K562 (cell line): Measurements from ENCODE around the gene ZNF586. TPM values are rescaled to one million over a fixed set of nuclear protein-coding genes. Genes with fewer than 3 reads are reported as not detected.

ENCODE experiments used
- CBX3 ChIP-seq, 2 experiments: IDR thresholded peaks; 1 replicate in 1 of 2; 2 replicates in 1 of 2; pipeline ENCODE4 v1.6.1; 2012; ENCODE audit warnings: inconsistent platforms in 2 of 2, low read length in 2 of 2, borderline replicate concordance in 1 of 2, control low read depth in 1 of 2
- EZH2 ChIP-seq: IDR thresholded peaks from 2 replicates; pipeline ENCODE4 v1.6.1; 2012; ENCODE audit warnings: low read depth, mild to moderate bottlenecking, inconsistent platforms, low read length, borderline replicate concordance
- GMEB1 ChIP-seq: fragments of 250-450 bp; sonication (Bioruptor Pico); IDR thresholded peaks from 2 replicates; pipeline ENCODE4 v1.4.0; 2020; ENCODE audit warnings: mild to moderate bottlenecking
- MAFG ChIP-seq: fragments of 450-650 bp; conservative IDR thresholded peaks from 2 replicates; pipeline ENCODE4 v1.6.1; 2016; ENCODE audit warnings: missing genetic modification characterization, missing compliant biosample characterization
- MAFK ChIP-seq: IDR thresholded peaks from 2 replicates; pipeline ENCODE4 v1.6.1; 2011; ENCODE audit warnings: low read length, improper control_type of control experiment
- MLX ChIP-seq, 2 experiments: fragments of 450-650 bp in 1 of 2; sonication (generic) in 1 of 2; formaldehyde crosslinking; conservative IDR thresholded peaks; 2 replicates each; pipeline versions ENCODE4 v1.4.0 to v1.8.1; 2020 to 2022; ENCODE audit warnings: mild to moderate bottlenecking in 1 of 2, missing genetic modification reagents in 1 of 2
- MXD1 ChIP-seq: fragments of 250-450 bp; sonication (Bioruptor Pico); IDR thresholded peaks from 2 replicates; pipeline ENCODE4 v1.8.0; 2021; ENCODE audit warnings: borderline replicate concordance, mild to moderate bottlenecking, moderate library complexity; ENCODE audit not compliant: poor library complexity, severe bottlenecking
- RAD21 ChIP-seq, 2 experiments: fragments of 250-450 bp in 1 of 2; fragments of 450-650 bp in 1 of 2; sonication (Bioruptor Pico) in 1 of 2; formaldehyde crosslinking in 1 of 2; IDR thresholded peaks in 1 of 2; conservative IDR thresholded peaks in 1 of 2; 2 replicates each; pipeline versions ENCODE4 v1.4.0 to v1.8.0; 2020 to 2022; ENCODE audit warnings: mild to moderate bottlenecking in 2 of 2, moderate library complexity in 1 of 2
- RBM22 ChIP-seq: fragments of 200-400 bp; formaldehyde crosslinking; IDR thresholded peaks from 2 replicates; pipeline ENCODE4 v1.6.1; 2018; ENCODE audit warnings: low read length, low read depth; ENCODE audit not compliant: poor library complexity, severe bottlenecking
- RFX7 ChIP-seq: fragments of 250-450 bp; sonication (Bioruptor Pico); IDR thresholded peaks from 2 replicates; pipeline ENCODE4 v1.5.1; 2021; ENCODE audit warnings: mild to moderate bottlenecking
- SP2 ChIP-seq: IDR thresholded peaks from 2 replicates; pipeline ENCODE4 v1.6.1; 2011; ENCODE audit warnings: mild to moderate bottlenecking, low read depth, low read length, moderate library complexity; ENCODE audit not compliant: poor library complexity, severe bottlenecking; ENCODE audit errors: extremely low read depth
- TAF1 ChIP-seq: IDR thresholded peaks from 2 replicates; pipeline ENCODE4 v1.6.1; 2011; ENCODE audit warnings: mild to moderate bottlenecking, low read length, moderate library complexity; ENCODE audit not compliant: insufficient read depth, control insufficient read depth, severe bottlenecking; ENCODE audit errors: extremely low read depth
- TARDBP ChIP-seq: fragments of 450-650 bp; IDR thresholded peaks from 2 replicates; pipeline ENCODE4 v1.6.1; 2016
- THRA ChIP-seq: fragments of 450-650 bp; IDR thresholded peaks from 2 replicates; pipeline ENCODE4 v1.6.1; 2017; ENCODE audit warnings: mild to moderate bottlenecking, moderate library complexity
- USF2 ChIP-seq: sonication (generic); formaldehyde crosslinking; IDR thresholded peaks from 2 replicates; pipeline ENCODE4 v1.5.0; 2020; ENCODE audit warnings: missing genetic modification reagents
- ZBTB9 ChIP-seq: fragments of 450-650 bp; formaldehyde crosslinking; IDR thresholded peaks from 2 replicates; pipeline ENCODE4 v1.4.0; 2020; ENCODE audit warnings: mild to moderate bottlenecking, moderate library complexity
- ZNF282 ChIP-seq: sonication (generic); formaldehyde crosslinking; IDR thresholded peaks from 2 replicates; pipeline ENCODE4 v1.8.1; 2023; ENCODE audit warnings: missing genetic modification reagents
- ZNF561 ChIP-seq: fragments of 450-650 bp; formaldehyde crosslinking; conservative IDR thresholded peaks from 2 replicates; pipeline ENCODE4 v1.4.0; 2020; ENCODE audit warnings: mild to moderate bottlenecking, moderate library complexity
- ZNF57 ChIP-seq: fragments of 450-650 bp; formaldehyde crosslinking; IDR thresholded peaks from 2 replicates; pipeline ENCODE4 v1.4.0; 2020; ENCODE audit warnings: mild to moderate bottlenecking, moderate library complexity
- polyA plus RNA-seq, 8 experiments: library from polyadenylated mRNA; depleted of rRNA in 4 of 8; stranded (reverse) in 5 of 8; unstranded in 3 of 8; fragments of >200 nt; fragmentation: Nextera tagmentation in 2 of 8; fragmentation: Illumina TruSeq in 1 of 8; extraction: Ambion mirVana in 2 of 8; extraction: Trizol in 1 of 8; gene quantifications; 2 replicates each; pipeline versions ENCODE4 v1.2.1 to v1.2.3, GENCODE V29; 2011 to 2014; ENCODE audit warnings: inconsistent platforms in 1 of 8, missing spikeins in 1 of 8
- total RNA-seq, 7 experiments: library from RNA; depleted of rRNA in 6 of 7; stranded (reverse); fragments of >200 nt in 6 of 7; fragmentation: Illumina TruSeq in 2 of 7; extraction: Trizol in 2 of 7; gene quantifications; 2 replicates each; pipeline versions ENCODE4 v1.2.1 to v1.2.3, GENCODE V29; 2011 to 2021; ENCODE audit warnings: low replicate concordance in 1 of 7

ZNF586 gene
- total and polyA plus RNA-seq, 9 of the 15 experiments (the other 6 are each of a cell fraction or from before 2014, with no cell fraction given), result 2.5 to 12.6 (median 8.4) TPM

GRCh38 chr19:57746580-57747471, 22.6 kb upstream of the ZNF586 start, which contains the start of gene ZNF776 (continued):
- no peak for TF ChIP-seq MAFG (tag)
- TF ChIP-seq USF2, result no peak
- TF ChIP-seq CBX3 (IDR thresholded peaks at IDR 0.05; ENCODE audit: borderline replicate concordance in 1 of 2, low read length in 2 of 2), result no peak
- TF ChIP-seq THRA, result no peak
- TF ChIP-seq RAD21 (CRISPR knock-in tag; conservative IDR thresholded peaks at IDR 0.05 in 1 of 2, IDR thresholded peaks at IDR 0.05 in 1 of 2), result no peak
- TF ChIP-seq ZNF57 (CRISPR knock-in tag), result no peak
- no peak for TF ChIP-seq ZNF282 (CRISPR knock-in tag)
- TF ChIP-seq RBM22, result no peak
- TF ChIP-seq EZH2, result no peak
- no peak for TF ChIP-seq TARDBP
- TF ChIP-seq MLX (CRISPR knock-in tag; conservative IDR thresholded peaks at IDR 0.05), result no peak
- peak; percentile 49; the same call in 1 of the 2 replicates for TF ChIP-seq GMEB1 (CRISPR knock-in tag)
- TF ChIP-seq SP2, result peak; percentile 71
- TF ChIP-seq ZBTB9 (CRISPR knock-in tag), result no peak
- TF ChIP-seq MAFK, result no peak
- TF ChIP-seq RFX7 (CRISPR knock-in tag), result no peak
- no peak for TF ChIP-seq MXD1
- TF ChIP-seq ZNF561 (CRISPR knock-in tag), result no peak
- peak; percentile 38 for TF ChIP-seq TAF1
